Stimulated activated CD4-positive, alpha-beta T cell treated with anti-CD3 and anti-CD28 coated beads, Interleukin-12 subunit alpha, Interleukin-12 subunit beta, amount 100 ng/mL, for 24 hours (primary cell): Measurements from ENCODE around the gene LIN54.
"Not testable (repeated sequence)": the region's sequence is repeated elsewhere in the genome, so short reads cannot be mapped to it uniquely, and the experiment has no call there.

Source experiments
- DNase-seq, 2 experiments: peaks; one replicate each; pipeline ENCODE4 v3.0.0-alpha.2; 2020; ENCODE audit warnings: low read depth in 2 of 2

LIN54 gene

DNA sequence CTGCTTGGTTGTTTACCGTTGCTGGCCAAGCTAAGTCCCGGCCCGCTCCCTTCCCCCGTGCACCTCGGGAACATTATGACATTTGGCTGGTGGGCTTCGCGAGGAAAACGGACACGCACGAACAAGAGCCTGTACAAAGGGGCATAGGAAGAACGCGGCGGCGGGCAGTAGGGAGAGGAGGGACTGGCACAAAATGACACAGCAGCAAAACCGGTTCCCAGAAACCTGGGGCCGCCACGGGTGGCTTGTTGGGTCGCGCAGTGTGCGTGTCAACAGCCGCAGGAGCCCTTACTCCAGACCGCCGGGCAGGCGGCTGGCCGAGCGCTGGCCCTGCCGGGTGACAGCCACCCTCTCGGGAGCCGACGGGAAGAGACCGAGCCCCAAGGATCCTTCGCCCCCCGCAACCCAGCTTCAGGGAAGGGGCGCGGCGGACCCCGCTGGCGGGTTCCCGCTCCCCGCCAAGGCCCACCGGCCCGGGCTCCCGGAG, 1.6 kb upstream of the LIN54 start:
- peak in 1 of 2 experiments; percentile 35 for DNase-seq

DNA sequence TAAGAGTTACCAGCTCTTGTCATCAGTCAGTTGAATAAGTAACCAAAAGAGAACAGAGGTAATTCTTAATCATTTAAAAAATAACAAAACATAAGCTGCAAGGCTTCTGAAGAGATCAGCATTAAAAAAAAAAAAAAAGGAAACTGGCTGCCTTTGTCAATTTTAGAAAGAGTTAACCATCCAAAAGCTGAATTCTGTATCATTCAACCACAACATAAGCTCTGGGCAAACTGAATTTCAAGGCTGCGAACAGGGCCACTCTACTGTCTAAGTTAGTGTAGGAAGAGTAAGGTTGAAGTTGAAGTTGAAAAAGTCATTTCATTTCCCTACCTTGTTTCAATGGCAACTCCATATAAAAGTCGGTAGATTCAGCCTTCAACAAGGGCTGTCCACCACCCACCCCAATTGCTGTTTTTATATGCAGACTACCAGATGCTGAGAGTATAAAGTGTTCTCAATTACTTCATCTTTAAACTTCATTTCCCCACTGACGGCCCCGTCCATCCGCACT, 1.1 kb upstream of the LIN54 start:
- DNase-seq, result no peak

DNA sequence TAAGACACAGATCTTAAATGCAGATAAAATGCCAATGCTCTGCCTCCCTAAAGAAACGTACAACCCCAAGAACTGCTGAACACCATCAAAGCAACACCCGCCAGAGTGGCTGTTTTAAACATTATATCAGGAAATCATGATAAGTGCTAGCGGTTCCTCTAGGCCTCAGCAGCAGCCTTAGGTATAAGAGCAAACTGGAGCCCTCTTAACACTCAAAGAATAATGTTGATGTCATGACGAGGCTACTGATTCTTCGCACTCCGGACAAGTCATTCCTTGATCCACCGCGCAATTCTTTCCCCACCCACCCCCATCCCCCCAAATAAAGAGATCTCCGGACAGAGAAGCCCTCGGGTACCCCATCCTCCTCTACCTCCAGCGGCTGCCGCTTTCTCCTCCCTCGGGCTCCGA, 507 bp downstream of the LIN54 start:
- DNase-seq, result no peak

DNA sequence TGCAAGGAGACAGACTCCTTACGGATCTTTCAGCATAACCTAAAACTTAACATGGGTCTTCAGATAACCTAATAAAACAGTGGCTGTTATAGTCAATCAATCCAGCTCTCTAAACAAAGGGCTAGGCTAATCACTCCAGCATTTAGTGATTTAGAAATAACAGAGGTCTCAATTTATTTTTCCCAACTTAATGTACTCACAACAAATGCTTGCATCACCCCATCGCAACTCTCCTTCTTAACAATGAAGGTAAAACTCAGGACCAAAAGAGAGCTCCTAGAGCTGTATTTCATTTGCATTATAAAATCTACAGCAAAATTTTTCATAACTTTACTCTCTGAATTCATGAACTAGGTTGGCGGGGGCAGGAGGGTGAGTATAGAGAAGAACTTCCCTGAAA, 1.1 kb downstream of the LIN54 start:
- DNase-seq, result no peak

DNA sequence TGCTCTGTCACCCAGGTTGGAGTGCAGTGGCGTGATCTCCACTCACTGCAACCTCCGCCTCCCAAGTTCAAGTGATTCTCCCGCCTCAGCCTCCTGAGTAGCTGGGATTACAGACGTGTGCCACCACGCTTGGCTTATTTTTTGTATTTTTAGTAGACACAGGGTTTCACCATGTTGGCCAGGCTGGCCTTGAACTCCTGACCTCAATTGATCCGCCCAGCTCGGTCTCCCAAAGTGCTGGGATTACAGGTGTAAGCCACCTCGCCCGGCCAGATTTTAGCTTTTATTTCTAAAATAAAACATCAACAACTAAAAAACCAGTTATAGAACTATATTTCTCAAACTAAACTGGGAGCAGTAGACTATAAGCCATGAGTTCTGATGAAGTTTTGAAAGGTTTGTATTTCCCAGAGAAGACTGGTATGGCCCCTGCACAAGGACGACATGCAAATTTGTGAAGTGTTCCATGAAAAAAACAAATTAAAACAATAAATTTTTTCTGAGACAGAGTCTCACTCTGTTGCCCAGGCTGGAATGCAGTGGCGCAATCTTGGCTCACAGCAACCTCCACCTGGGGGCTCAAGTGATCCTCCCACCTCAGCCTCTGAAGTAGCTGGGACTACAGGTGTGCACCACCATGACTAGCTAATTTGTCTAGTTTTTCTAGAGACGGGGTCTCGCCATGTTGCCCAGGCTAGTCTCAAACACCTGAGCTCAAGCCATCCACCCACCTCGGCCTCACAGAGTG, 7.4 kb downstream of the LIN54 start:
- DNase-seq, result not testable (repeated sequence)

DNA sequence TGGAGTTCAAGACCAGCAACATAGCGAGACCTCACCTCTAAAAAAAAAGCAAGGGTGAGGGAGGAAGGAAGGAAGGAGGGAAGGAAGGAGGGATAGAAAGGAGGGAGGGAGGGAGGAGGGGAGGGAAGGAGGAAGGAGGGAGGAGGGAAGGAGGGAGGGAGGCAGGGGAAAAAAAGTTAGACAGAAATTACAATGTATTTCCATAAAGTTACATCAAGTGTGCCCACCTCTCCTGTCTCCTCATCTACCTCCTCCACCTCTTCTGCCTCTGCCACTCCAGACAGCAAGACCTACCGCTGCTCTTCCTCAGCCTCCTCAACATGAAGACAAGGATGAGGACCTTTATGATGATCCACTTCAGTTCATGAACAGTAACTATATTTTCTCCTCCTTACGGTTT, 8.3 kb downstream of the LIN54 start:
- no peak for DNase-seq

DNA sequence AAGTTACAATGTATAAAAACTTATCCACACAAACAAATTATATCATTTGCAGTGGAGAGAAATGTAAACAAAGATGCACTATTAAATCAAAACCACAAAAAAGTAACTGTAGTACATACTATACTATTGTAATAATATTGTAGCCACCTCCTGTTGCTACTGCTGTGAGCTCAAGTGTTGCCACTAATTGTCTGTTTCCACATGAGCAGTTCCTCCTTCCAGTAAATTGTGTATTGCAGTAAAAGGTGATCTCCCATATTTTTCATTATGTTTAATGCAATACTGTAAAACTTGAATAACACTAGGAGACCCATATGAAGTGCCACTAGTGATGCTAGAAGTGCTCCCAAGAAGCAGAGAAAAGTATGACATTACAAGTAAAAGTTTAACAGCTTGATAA, 11.7 kb downstream of the LIN54 start:
- DNase-seq, result no peak

DNA sequence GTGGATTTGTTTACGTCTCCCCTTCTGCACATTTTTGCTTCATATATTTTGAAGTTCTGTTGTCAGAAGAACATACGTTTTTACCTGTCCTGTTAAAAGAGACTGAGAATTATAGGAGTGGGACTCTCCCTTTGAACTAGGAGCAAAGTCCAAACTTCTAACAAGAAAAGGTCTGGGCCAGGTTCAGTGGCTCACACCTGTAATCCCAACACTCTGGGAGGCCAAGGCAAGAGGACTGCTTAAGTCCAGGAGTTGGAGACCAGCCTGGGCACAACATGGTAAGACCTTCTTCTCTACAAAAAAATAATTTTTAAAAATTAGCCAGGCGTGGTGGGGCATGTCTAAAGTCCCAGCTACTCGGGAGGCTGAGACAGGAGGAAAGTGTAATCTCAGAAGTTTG, 15.8 kb downstream of the LIN54 start:
- DNase-seq, result no peak

DNA sequence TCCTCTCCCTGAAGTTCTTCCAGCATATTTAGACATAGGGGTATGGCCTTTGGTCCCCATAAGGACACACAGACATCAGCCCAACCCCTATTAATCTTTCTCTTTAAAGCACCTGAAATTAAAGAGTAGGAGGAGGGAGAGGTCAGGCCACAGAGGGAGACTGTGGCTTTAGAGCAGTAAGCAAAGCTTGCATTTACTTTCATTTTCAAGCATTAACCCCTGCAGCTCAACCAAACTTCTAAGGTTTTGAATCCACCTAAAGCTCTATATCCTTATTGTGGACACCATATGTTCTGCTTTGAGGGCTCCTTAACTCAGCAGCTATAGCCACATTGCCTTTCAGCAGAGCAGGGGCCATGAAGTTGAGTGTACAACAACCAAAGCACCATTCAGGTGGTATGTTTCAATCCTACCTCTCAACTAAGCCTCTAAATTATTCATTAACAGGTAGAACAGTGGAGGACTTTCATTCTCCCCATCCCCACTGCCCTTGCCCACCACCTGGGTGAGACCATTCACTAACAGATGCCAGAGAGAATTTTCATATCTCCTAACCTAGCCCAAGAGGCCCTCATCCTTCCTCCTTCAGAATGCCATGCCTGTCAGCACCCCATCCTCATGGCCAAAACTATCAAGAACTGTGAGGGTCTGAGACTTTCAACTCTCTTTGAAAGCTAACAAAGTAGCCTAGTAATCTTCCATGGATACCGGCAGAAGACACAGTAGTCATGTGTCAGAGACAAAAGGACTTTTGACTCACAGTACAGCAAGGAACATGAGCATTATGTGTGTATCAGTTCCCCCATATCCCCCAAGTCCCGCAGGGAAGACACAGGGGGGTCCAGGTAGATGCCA, 20.8 kb downstream of the LIN54 start:
- no peak for DNase-seq

DNA sequence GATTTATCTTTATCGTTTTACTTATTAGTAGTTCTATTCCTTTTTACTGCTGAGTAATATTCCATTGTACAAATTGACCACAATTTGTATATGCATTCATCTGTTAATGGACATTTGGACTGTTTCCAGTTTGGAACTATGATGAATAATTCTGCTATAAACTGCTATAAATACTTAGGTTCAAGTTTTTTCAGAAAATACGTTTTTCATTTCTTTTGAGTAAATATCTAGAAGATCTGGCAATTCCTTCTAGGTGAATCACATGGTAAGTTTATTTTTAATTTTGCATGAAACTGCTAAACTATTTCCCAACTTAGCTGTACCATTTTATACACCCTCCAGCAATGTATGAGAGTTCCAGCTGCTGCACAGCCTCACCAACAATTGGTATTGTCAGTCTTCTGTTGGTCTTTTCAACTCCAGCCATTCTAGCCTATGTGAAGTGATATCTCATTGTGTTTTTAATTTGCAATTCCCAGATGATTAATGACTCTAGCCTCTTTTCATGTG, 22.2 kb downstream of the LIN54 start:
- DNase-seq, result no peak

DNA sequence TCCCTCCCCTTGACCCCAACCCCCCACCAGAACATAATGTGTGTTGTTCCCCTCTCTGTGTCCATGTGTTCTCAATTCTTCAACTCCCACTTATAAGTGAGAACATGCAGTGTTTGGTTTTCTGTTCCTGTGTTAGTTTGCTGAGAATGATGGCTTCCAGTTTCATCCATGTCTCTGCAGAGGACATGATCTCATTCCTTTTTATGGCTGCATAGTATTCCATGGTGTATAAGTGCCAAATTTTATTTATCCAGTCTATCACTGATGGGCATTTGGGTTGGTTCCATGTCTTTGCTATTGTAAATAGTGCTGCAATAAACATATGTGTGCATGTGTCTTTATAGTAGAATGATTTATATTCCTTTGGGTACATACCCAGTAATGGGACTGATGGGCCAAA, 23.1 kb downstream of the LIN54 start:
- not testable (repeated sequence) for DNase-seq

DNA sequence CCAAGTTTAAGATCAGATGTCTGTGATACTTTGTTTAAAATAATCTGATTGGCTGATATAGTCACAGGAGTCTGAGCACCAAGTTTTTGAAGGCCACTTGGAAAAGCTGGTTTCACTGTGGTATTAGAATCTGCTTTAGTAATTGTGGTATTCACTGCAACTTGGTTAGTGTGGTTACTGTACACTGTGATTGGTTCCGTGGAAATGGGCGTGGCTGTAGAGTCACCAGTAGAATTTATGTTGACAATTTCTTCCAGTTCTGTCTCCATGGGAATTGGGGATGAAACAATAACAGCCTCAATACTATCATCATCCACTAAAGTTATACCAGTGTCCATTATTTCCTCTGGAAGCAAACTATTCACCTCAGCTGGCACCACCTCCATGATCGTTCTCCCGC, 26.2 kb downstream of the LIN54 start:
- no peak for DNase-seq

DNA sequence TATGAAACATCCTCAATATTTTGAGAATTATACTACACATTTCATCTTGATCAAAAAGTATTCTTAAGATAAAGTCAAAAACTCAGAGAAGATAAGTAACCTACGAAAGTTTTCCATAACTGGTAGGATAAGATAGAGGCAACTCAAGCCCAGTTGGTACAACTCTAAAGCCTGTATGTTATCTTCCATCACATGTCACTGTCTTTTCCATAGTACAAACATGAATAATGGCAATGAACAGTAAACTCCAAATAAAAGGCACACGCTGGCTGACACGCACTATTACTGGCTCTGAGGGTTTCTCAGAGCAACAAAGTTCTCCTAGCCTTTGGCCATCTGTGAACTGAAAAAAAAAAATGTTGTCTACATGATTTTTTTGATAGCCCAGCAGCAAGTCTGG, 27.2 kb downstream of the LIN54 start:
- no peak for DNase-seq

DNA sequence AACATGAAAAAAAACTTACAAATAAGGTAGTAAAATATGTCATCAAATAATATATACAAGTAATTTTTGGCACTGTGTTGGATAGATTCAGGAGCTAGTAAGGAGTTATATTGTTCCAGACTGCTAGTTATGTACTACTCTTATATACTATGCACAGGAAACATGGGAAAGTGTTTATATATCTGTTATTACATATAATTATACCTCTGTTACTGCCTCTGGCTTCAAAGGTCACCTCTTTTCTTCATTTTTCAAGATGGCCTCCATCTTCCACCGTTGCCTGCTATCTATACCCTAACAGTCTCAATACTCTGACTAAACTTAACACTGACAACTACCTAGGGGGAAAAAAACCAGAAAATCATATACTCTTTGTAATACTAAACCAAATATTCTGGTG, 29.5 kb downstream of the LIN54 start:
- no peak for DNase-seq

DNA sequence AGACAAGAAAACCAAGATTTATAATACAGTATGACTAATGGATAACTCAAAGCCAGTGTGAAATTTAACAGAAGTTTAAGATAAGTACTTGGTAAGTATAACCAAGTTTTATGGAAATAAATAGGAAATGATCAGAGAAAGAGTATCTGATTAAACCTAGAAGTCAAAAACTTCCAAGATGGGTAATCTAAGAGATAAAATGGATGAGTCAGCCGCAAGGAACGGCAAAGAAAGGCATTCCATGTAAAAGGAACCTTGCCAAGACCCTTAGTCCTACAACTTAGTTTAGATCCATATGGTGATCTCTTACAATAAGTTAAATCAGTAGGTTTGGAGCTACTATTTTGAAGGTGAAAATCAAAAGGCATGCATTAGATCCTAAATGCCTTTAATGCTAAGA, 34.8 kb downstream of the LIN54 start:
- DNase-seq, result no peak

DNA sequence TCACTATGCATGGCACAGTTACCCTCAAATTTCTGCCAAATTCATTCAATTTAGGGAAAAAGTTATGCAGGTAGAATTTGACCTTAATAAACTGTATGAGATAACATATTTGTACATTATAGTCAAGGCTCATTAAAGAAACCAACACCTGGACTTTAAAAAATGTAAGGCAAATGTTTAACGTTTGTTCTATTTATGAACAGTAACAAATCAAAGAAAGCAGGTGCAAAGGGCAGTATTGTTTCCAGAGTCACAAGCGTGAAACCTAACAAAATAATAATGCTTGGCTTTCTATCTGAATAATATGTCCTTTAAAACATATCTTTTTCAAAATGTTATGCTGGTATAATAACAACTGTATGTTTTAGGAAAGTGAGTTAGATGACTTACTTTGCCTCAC, 41.2 kb downstream of the LIN54 start:
- no peak for DNase-seq

DNA sequence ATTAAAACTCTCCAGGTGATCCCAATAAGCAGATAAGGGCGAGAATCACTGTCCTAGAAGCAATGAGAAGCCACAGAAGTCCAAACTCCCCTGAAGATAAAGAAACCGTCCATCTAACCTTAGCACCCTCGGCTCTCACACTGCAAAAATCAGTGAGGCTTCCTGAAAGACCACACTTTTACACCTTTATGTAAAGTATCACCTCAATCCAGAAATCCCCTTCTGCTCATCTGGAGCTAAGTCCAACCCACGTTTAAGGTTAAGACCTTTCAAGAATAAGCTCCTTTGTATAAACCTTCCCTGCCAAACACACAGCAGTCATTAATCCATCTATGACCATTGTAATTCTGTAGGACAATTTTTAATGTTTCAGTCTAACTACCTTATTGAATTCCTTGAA, 41.7 kb downstream of the LIN54 start:
- DNase-seq, result no peak

DNA sequence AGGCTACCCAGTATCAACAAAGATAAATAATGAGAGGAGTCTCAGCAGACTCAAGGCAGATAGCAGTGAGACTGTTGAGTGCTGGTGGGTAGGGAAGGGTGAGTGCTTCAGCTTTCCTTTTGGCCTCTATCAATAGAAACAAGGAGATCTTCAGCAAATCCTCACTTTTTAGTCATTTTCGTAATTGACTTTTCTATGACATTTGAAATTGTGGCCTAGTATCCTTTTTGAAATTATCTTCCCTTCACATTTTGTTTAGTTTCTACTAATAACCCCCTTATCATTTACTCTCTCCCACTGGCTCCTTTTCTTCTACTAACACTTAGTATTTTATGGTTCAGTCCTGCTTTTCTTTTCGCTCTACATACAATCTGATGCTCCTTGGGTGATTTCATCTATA, 44.9 kb downstream of the LIN54 start:
- no peak for DNase-seq

DNA sequence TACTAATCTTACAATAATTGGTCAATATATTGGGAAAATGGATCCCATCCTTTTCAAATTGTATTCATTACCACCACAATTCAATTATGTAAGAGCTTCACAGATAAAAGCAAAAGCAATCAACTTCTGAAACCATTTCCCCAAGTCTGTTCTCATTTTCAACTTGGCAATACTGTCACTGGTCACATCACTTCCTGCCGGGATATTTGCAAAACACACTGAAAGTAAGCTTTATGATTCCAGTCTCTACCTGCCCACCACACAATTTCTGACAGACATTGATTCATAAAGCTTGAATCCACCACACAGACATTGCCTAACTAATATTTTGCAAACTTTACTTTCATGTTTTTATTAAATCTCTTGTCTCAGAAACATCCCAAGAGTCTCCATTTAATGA, 53.6 kb downstream of the LIN54 start:
- DNase-seq, result no peak

DNA sequence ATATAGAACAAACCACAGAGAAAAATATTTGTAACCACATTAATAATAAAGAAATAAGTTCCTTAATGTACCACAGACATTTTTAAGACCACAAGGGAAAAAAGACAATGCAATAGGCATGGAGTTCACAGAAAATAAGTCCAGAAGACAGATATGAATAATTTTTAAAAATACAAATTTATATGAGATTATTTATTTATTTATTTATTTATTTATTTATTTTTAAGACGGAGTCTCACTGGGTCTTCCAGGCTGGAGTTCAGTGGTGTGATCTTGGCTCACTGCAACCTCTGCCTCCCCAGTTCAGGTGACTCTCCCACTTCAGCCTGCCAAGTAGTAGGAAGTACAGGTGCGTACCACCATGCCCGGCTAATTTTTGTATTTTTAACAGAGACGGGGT, 56.4 kb downstream of the LIN54 start:
- DNase-seq, result no peak

DNA sequence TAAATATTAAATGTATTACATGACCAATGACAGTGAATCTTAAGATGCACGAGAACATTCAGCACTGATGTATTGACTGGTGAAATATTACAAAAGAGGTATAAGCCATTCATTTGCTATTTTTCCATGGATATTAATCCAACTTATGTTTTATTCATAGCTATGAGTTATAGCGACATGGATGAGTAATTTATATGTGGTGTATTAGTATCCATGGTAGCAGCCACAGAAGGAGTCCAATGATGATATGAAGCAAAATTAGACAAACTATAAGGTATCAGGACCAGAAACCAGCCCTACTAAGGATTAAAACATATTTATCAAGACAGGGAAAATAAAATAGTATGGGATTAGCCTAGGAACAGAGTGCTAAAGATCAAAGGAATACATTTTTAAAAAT, 59.4 kb downstream of the LIN54 start:
- DNase-seq, result no peak

DNA sequence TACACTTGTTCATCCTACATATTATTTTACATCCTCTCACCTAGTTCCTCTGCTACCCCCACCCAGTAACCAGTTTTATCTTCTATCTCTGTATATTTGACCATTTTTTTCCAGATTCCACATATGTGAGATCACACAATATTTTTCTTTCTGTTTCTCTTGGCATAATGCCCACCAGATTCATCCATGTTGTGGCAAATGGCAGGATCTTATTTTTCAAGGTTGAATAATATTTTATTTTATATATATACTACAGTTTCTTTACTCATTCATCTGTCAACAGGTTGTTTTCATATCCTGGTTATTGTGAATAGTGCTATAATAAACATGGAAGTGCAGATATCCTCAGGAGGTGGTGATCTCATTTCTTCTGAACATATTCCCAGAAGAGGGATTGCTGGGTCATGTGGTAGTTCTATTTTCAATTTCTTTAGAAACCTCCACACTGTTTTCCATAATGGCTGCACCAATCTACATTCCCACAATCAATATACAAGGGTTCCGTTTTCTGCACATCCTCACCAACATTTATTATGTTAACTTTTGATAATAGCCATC, 61.9 kb downstream of the LIN54 start:
- DNase-seq, result no peak
